ENCODE measurements around the gene CCDC172.

DNA sequence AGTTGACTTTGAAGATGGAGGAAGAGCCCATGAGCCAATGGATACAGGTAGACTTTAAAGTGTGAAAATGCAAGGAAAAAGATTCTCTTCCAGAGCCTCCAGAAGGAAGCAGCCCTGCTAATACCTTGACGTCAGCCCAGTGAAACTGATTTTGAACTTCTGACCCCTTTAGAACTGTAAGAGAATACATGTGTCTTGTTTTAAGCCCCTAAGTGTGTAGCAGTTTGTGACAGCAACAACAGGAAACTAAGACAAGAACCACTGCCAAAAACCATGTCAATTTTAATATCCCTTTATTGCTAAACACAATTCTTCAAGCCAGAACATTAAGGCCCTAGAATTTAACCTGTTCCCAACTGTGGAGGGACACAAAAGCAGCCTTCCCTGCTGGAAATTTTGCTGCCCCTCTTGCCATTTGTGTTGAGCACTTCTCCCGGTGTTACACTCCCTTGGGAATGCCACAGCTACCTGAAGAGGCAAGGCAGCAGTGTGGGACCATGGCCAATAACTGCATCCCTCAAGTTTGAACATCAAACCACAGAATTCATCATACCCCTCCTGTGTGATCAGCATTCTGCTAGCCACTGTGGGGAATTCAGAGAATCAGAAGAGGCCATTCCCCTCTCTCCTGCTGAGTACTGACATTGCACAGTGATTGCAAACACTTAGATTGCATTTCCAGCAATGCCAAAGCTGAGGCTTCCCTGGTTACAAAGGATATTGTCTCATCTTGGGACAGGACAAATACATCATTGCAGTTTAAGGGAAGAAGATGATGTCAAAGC lies 12.3 kb upstream of the CCDC172 start:
- TF ChIP-seq, protein P1, sequence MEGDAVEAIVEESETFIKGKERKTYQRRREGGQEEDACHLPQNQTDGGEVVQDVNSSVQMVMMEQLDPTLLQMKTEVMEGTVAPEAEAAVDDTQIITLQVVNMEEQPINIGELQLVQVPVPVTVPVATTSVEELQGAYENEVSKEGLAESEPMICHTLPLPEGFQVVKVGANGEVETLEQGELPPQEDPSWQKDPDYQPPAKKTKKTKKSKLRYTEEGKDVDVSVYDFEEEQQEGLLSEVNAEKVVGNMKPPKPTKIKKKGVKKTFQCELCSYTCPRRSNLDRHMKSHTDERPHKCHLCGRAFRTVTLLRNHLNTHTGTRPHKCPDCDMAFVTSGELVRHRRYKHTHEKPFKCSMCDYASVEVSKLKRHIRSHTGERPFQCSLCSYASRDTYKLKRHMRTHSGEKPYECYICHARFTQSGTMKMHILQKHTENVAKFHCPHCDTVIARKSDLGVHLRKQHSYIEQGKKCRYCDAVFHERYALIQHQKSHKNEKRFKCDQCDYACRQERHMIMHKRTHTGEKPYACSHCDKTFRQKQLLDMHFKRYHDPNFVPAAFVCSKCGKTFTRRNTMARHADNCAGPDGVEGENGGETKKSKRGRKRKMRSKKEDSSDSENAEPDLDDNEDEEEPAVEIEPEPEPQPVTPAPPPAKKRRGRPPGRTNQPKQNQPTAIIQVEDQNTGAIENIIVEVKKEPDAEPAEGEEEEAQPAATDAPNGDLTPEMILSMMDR (conservative IDR thresholded peaks at IDR 0.05), result no peak
- no peak for TF ChIP-seq EZH2 (IDR thresholded peaks at IDR 0.05; ENCODE audit: low read depth)

Data from PC-9 (cell line).